Skeletal muscle satellite cell (primary cell): ENCODE results near the gene VCL.

ENCODE experiments used
- H3K27me3 ChIP-seq: 2 replicates; pipeline ENCODE4 v1.7.0; 2013; ENCODE audit warnings: low read length; ENCODE audit not compliant: control insufficient read depth, insufficient read depth
- H3K36me3 ChIP-seq: 2 replicates; pipeline ENCODE4 v1.7.0; 2013; ENCODE audit warnings: mild to moderate bottlenecking, control low read depth, low read length; ENCODE audit not compliant: insufficient read depth
- H3K4me1 ChIP-seq: 2 replicates; pipeline ENCODE4 v1.7.0; 2013; ENCODE audit warnings: low read length; ENCODE audit not compliant: control insufficient read depth, insufficient read depth
- H3K4me2 ChIP-seq: 2 replicates; pipeline ENCODE4 v1.7.0; 2013; ENCODE audit warnings: mild to moderate bottlenecking, low read length
- H3K4me3 ChIP-seq: 2 replicates; pipeline ENCODE4 v1.7.0; 2013; ENCODE audit warnings: low read length
- H3K9ac ChIP-seq: 2 replicates; pipeline ENCODE4 v1.7.0; 2013; ENCODE audit warnings: mild to moderate bottlenecking, low read depth, low read length, moderate library complexity
- H3K9me3 ChIP-seq: replicated peaks from 2 replicates; pipeline ENCODE4 v1.7.0; 2013; ENCODE audit warnings: mild to moderate bottlenecking, control low read depth, low read length

The VCL gene

DNA sequence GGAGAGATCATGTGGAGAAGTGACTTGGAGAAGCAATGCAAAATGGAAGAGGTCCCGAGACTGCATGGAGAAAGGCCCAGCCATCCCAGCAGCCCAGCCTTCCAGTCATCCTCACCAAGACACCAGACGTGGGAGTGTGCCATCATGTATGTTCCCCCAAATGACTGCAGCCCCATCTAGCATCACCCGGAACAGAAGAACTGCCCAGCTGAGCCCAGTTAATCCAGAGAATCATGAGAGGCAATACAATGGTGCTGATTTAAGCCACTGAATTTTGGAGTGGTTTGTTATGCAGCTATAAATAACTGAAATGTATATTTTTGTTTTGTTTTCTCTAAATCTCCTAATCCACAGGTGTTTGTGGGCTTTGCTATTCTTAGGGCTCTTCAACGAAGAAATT, 22.5 kb upstream of the VCL start:
- Histone ChIP-seq H3K27me3 (peaks cover 5% of the 10 kb centered on the region), H3K4me3 (no peak overlapping the region), H3K9ac (no peak overlapping the region), H3K4me2 (no peak overlapping the region), H3K36me3 (no peaks in the 10 kb centered on the region), H3K9me3 (no peaks in the 10 kb centered on the region), H3K4me1 (no peaks in the 10 kb centered on the region)

- H3K9ac ChIP-seq: no peak overlapping the region
- no peaks in the 10 kb centered on the region for H3K9me3 ChIP-seq
- no peaks in the 10 kb centered on the region for H3K4me1 ChIP-seq
- H3K4me2 ChIP-seq: no peak overlapping the region
- no peaks in the 10 kb centered on the region for H3K36me3 ChIP-seq
- H3K4me3 ChIP-seq: no peak overlapping the region
- H3K27me3 ChIP-seq: peaks cover 5% of the 10 kb centered on the region
Observed at GRCh38 chr10:73979141-73979808, 18.6 kb upstream of the VCL start.

- Histone ChIP-seq H3K4me1 (no peaks in the 10 kb centered on the region), H3K4me3 (no peak overlapping the region), H3K9me3 (no peaks in the 10 kb centered on the region), H3K27me3 (peaks cover 5% of the 10 kb centered on the region), H3K9ac (no peak overlapping the region), H3K36me3 (no peaks in the 10 kb centered on the region), H3K4me2 (no peak overlapping the region)
Observed at GRCh38 chr10:73979809-73980433, 18.0 kb upstream of the VCL start.

DNA sequence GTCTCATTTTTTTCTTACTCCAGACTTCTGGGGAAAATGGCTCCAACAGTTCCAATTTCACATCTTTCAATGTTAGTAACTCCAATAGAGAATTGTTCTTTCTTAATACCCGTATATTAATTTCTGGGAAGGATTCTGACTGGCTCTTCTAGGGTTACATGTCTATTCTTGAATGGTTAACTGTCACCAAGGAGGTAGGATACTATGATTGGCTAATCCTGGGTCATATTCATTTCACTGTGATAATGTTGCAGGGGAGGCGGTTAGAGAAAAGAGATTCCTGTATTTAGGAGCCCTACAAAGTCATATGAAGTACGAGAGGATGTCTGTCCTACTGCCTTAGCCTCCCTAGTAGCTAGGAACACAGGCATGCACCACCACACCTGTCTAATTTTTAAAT, 16.1 kb upstream of the VCL start:
- no peaks in the 10 kb centered on the region for H3K36me3 ChIP-seq
- H3K4me3 ChIP-seq: no peak overlapping the region
- H3K9me3 ChIP-seq: no peaks in the 10 kb centered on the region
- H3K9ac ChIP-seq: no peak overlapping the region
- peaks cover 5% of the 10 kb centered on the region for H3K27me3 ChIP-seq
- no peaks in the 10 kb centered on the region for H3K4me1 ChIP-seq
- no peak overlapping the region for H3K4me2 ChIP-seq

DNA sequence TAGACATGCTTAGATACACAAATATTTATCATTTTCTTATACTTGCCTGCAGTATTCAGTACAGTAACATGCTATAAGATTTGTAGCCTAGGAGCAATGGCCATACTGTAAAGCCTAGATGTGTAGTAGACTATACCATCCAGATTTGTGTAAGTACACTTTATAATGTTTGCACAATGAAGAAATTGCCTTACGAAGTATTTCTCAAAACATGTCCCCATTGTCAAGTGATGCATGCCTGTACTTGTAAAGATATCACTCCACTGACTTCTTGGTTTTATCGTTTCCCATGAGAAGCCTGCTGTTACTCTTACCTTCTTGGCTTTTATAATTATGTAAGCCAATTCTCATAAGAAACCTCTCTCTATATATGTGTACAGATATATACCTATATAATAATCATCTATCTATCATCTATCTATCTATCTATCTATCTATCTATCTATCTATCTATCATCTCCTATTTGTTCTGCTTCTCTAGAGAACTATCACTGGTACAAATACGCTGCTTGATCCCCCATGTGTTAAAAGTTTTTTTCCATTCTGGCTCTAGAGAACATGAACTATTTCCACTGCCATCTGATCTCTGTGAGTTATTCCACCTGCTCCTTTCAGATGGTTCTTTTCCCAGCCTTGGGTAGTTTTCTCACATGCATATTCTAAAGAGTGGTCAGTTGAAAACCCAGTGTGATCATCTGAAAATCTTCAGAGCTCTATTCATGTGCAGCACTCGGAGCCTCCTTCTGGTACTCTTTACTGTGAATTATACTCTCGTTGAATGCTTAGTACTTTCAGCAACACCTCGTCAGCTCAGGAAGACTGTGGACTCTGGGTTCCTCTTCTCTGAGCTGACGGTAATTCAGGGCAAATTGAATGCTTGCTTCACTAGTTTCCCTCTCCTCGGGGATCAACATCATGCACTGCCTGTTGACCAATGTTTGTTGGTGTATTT, 14.5 kb upstream of the VCL start:
- Histone ChIP-seq H3K9ac (no peak overlapping the region), H3K4me2 (no peak overlapping the region), H3K4me1 (no peaks in the 10 kb centered on the region), H3K9me3 (no peaks in the 10 kb centered on the region), H3K4me3 (no peak overlapping the region), H3K36me3 (no peaks in the 10 kb centered on the region), H3K27me3 (peaks cover 5% of the 10 kb centered on the region)

DNA sequence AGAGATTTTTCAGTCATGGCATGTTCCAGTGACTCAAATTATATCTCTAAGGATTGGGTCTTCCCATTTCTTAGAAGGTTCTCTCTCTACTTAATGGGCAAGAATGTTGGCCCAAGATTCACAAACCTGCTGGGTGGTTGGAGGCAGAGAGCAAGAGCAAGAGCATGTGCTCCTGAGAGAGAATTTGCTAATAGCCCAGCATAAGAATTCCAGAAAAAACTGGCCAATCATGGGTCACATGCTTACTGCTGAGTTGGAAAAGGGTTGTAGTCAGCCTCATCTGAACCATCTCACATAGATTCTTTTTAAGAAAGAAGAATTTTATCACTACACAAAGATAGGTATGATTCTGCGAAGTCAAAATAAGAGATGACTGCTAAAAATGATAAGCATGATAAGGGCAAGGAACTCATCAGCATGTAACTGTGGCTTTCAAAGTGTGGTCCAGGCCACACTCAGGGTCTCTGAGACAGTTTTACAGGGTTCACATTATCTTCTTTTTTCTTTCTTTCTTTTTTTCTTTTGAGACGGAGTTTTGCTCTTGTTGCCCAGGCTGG, 8.2 kb upstream of the VCL start:
- Histone ChIP-seq H3K9ac (no peak overlapping the region), H3K9me3 (no peaks in the 10 kb centered on the region), H3K4me2 (no peak overlapping the region), H3K4me3 (no peak overlapping the region), H3K27me3 (no peaks in the 10 kb centered on the region), H3K36me3 (no peaks in the 10 kb centered on the region), H3K4me1 (peaks cover 14% of the 10 kb centered on the region)

GRCh38 chr10:73991203-73991883, 6.6 kb upstream of the VCL start:
- Histone ChIP-seq H3K36me3 (no peaks in the 10 kb centered on the region), H3K4me1 (peaks cover 14% of the 10 kb centered on the region), H3K4me3 (no peak overlapping the region), H3K4me2 (no peak overlapping the region), H3K9me3 (no peaks in the 10 kb centered on the region), H3K9ac (no peak overlapping the region), H3K27me3 (no peaks in the 10 kb centered on the region)

DNA sequence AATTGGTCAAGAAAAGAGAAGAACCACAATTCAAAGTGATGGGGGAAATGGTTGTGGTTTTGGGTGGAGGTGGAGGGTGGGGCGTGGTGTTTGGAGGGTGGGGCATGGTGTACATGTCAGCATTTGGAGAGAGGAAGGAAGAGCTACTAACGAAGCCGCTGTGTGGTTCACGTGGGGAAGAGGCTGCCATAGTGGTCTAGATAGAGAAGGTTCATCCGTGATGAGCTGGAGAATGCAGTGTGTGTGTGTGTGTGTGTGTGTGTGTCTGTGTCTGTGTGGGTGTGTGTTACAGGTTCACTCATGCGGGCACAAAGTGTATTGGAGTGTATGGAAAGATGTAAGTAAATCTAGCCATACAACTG, 6.1 kb upstream of the VCL start:
- H3K9me3 ChIP-seq: no peaks in the 10 kb centered on the region
- H3K27me3 ChIP-seq: no peaks in the 10 kb centered on the region
- no peak overlapping the region for H3K9ac ChIP-seq
- H3K4me2 ChIP-seq: no peak overlapping the region
- no peaks in the 10 kb centered on the region for H3K36me3 ChIP-seq
- no peak overlapping the region for H3K4me3 ChIP-seq
- H3K4me1 ChIP-seq: peaks cover 14% of the 10 kb centered on the region

DNA sequence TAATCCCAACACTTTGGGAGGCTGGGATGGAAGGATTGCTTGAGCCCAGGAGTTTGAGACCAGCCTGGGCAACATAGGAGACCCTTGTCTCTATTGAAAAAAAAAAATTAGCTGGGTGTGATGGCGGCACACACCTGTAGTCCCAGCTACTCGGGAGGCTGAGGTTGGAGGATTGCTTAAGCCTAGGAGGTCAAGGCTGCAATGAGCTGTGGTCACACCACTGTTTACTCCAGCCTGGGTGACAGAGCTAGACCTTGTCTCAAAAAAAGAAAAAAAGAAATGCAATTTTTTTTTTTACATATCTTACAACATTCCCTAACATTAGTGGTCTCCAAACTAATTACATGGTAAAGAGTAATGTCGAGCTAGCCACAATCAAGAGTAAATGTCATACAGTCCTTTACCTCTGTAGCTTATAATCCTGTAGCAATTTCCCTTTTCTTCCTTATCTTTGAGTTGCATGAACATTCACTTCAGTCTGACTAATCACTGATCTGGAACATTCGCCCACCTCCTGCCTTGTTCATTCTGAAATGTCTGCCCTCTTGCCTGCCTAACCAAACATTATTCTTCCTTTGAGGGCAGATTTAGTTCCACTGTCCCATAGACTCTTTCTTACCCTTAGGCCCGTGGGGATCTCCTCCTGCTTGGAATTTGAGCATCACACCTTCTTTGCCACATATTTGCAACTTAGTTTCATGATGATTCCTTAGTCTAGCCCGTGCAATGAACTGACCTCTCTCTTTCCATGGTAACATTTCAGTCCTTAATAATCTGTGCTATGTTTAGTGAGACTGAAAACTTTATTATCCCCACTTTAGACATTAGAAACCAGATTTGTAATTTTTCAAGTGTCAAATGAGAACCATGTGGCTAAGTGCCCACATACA, 4.8 kb upstream of the VCL start:
- H3K36me3 ChIP-seq: peaks cover under 1% of the 10 kb centered on the region
- H3K9me3 ChIP-seq: no peaks in the 10 kb centered on the region
- no peaks in the 10 kb centered on the region for H3K27me3 ChIP-seq
- H3K4me3 ChIP-seq: no peak overlapping the region
- H3K9ac ChIP-seq: no peak overlapping the region
- H3K4me2 ChIP-seq: peak overlapping the region; percentile 16
- H3K4me1 ChIP-seq: peaks cover 14% of the 10 kb centered on the region

- Histone ChIP-seq H3K9me3 (no peaks in the 10 kb centered on the region), H3K4me2 (no peak overlapping the region), H3K4me3 (no peak overlapping the region), H3K9ac (no peak overlapping the region), H3K36me3 (peaks cover 4% of the 10 kb centered on the region), H3K27me3 (no peaks in the 10 kb centered on the region), H3K4me1 (peaks cover 16% of the 10 kb centered on the region)
Observed at GRCh38 chr10:73995035-73995358, 2.9 kb upstream of the VCL start.
